SIG-M5 treated with dmso at 0.1 percent for 504 hours (cell line): ENCODE results near the gene STAC3.

Experiments
- DNase-seq: peaks from one replicate; lab custom pipeline; 2025; ENCODE audit not compliant: unreplicated experiment; lab: John Stamatoyannopoulos, UW

The STAC3 gene

GRCh38 chr12:57211791-57212700 is 38.9 kb downstream of the STAC3 start:
- DNase-seq = no peak

DNA sequence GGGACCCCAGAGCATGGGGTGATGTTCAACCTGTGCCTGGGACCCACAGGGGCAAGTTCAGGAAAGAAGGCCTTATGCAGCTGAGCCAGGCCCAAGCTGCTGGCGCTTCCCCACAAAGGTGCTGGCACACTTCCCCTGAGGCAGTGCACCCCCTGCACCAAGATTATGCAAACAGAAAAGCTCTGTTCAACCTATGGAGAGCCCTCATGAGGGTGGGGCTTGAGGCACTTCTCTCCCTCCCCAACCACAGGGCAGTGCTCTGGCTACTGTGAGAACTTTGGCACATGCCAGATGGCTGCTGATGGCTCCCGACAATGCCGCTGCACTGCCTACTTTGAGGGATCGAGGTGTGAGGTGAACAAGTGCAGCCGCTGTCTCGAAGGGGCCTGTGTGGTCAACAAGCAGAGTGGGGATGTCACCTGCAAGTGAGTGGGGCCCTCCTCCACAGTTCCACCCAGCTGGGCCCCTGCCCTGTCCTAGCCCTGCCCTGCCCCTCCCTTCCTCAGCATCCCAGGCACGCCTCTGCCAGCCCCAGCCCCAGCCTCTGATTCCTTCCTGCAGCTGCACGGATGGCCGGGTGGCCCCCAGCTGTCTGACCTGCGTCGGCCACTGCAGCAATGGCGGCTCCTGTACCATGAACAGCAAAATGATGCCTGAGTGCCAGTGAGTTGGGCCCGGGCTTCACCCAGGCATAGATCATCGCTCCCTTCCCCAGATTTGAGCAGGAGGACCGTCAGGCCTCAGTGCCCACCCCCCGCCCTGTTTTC is 39.9 kb downstream of the STAC3 start:
- DNase-seq = peak; percentile 32

DNA sequence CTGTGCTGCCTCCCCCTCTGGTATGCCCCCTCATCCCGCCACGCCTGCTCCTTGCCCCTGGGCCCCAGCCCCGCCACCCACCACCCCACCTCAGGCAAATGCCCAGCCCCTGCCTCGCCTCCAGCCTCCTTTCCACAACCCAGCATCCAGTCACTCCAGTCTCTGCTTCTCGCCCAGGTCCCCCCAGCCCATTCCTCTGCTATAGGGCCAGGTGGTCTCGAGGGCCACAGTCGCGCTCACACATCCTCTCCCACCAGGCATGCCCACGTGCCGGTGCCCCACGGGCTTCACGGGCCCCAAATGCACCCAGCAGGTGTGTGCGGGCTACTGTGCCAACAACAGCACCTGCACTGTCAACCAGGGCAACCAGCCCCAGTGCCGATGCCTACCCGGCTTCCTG is 40.5 kb downstream of the STAC3 start:
- DNase-seq = no peak

GRCh38 chr12:57209916-57210315 is 41.1 kb downstream of the STAC3 start:
- no peak for DNase-seq

GRCh38 chr12:57208631-57209282 is 42.2 kb downstream of the STAC3 start:
- no peak for DNase-seq

GRCh38 chr12:57207731-57208630 is 43.0 kb downstream of the STAC3 start:
- no peak for DNase-seq

- DNase-seq = no peak
Measured at GRCh38 chr12:57205931-57206330, 45.1 kb downstream of the STAC3 start.

- no peak for DNase-seq
Measured at GRCh38 chr12:57205186-57205585, 45.8 kb downstream of the STAC3 start.

GRCh38 chr12:57204454-57204853 is 46.5 kb downstream of the STAC3 start:
- no peak for DNase-seq

DNA sequence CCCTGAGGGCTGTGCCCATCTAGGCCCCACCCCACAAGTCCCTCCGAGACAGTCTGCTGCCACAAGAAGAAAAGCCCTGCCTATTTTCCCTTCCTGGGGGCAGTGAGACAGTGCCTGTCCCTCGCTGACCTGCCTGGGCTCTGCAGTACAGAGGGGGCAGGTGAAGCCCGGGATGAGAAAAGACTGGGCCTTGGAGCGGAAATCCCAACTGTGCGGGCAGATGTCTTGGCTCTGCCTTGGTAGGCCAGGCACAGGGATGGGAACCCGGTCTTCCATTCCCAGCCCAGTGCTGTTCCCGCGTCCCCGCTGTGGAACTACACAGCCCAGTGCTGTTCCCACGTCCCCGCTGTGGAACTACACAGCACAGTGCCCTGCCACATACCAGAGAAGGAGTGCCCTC is 47.2 kb downstream of the STAC3 start:
- no peak for DNase-seq

DNA sequence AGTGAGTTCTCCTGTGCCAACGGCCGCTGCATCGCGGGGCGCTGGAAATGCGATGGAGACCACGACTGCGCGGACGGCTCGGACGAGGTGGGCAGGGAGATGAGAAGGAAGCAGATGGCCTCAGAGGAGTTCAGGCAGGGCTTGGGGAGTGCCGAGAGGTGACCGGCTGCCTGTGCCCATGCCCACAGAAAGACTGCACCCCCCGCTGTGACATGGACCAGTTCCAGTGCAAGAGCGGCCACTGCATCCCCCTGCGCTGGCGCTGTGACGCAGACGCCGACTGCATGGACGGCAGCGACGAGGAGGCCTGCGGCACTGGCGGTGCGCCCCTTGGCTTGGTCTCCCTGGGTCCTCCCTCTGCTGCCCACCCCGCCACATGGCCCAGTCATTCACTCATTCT is 47.8 kb downstream of the STAC3 start:
- DNase-seq = no peak

DNA sequence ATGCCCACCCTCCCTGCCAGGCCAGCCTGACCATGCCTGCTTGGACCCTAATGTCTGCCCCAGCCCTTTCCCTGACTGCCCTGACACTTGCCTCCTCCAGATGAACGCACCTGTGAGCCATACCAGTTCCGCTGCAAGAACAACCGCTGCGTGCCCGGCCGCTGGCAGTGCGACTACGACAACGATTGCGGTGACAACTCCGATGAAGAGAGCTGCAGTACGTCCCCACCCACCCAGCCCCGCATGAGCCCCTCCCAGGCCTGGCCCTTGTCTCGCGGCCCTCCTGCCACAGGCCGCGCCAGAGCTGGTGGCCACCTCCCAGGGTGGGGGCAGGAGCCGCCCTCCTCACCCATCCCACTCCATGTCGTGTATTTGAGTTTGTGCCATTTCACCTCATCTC is 48.7 kb downstream of the STAC3 start:
- DNase-seq = no peak

DNA sequence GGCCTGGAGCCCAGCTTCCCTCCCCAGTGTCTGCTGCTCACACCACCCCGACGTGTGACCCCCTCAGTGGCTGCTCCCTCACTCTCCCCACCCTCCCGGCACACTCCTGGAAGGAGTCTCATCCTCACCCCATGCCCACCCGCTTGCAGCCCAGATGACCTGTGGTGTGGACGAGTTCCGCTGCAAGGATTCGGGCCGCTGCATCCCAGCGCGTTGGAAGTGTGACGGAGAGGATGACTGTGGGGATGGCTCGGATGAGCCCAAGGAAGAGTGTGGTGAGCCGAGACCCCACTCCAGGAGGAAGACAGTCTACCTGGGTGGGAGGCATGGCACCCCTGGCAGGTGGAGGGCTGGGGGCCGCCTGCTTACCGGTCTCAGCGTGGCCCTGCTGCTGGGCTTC is 49.4 kb downstream of the STAC3 start:
- DNase-seq = no peak

DNA sequence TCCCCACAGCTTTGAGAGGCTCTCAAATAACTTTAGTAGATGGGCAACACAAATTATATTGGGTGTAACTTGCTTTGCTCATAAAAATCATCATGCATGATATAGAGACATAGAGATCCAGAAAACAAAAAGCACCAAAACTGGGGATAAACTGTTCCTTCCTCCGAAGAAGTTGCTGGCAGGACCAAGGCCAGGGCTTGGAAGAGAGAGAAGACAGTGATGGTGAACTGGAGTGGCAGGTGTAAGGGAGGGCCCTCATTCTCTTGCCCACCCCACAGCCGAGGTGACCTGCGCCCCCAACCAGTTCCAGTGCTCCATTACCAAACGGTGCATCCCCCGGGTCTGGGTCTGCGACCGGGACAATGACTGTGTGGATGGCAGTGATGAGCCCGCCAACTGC is 49.8 kb downstream of the STAC3 start:
- DNase-seq = no peak

- no peak for DNase-seq
Measured at GRCh38 chr12:57200497-57200896, 50.5 kb downstream of the STAC3 start.

GRCh38 chr12:57199191-57199590 is 51.8 kb downstream of the STAC3 start:
- DNase-seq = no peak

- no peak for DNase-seq
Measured at GRCh38 chr12:57198329-57198728, 52.7 kb downstream of the STAC3 start.

GRCh38 chr12:57196956-57197355 is 54.0 kb downstream of the STAC3 start:
- DNase-seq = no peak

DNA sequence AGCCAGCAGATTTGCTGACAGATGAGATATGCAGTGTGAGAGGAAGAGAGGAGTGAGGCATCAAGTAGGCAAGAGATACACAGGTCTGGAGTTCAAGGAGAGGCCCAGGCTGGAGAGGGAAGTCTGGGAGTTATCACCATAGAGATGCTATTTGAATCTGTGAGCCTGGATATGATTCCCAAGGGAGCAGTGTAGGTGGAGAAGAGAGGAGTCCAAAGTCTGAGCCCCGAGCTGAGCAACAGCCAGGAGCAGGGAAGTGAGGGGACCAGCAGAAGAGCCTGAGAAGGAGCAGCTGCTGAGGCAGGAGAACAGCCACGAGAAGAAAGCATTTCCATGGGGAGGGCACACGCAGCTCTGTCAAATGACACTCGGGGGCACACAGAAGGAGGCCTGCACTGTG is 54.5 kb downstream of the STAC3 start:
- DNase-seq = no peak

GRCh38 chr12:57195611-57196371 is 55.2 kb downstream of the STAC3 start:
- no peak for DNase-seq
